Amygdala (tissue), 56 donors: ENCODE measurements around the gene CTXN3.

Experiments used
- DNase-seq, 56 donors: peaks; one replicate each; lab custom pipeline; 2025; lab: John Stamatoyannopoulos, UW

Gene CTXN3

DNA sequence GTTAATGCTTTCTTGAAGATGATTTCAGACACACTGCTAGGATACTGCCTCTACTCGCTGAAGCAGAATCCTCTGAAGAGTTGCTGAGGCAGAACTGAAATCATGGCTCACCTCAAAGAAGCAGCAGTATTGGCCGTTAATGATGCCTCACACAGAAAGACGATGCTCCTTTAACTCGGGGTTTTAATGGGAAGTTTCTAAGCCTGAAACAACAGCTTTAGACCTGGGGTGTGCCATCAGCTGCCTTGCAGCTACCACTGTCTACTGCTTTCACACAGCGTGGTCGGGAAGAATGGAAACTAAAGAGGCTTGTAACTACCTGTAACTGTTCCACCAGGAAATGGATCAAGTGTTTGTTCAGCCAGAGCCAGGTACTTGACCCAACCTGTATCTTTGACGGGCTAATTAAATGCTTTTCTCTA is at the start of gene CTXN3:
Gene CTXN3 (plus strand): TSS at position 65 of the 422 bp plus-strand sequence. CDS start 8,440 bp downstream, outside the sequence.
- DNase-seq, result no peak

DNA sequence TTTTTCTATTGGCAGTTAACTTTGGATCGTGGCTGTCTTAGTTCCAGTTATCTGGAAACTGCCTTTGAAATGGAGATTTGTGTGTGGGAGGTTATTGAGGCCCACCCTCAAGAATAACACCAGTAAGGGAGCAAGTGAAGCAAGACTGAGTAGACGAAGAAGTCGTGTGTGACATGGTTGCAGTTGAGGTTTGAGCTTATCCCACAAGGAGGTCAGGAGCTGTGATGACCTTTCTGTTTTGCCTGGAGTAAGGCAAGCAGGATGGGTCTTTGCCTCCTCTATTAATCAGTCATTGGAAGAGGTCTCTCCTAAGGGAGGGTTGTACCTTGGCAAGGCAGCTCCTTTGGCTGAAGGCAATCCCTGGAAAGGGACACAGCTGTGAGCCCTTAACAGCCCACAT is 49.6 kb upstream of the CTXN3 start:
- DNase-seq, result no peak

DNA sequence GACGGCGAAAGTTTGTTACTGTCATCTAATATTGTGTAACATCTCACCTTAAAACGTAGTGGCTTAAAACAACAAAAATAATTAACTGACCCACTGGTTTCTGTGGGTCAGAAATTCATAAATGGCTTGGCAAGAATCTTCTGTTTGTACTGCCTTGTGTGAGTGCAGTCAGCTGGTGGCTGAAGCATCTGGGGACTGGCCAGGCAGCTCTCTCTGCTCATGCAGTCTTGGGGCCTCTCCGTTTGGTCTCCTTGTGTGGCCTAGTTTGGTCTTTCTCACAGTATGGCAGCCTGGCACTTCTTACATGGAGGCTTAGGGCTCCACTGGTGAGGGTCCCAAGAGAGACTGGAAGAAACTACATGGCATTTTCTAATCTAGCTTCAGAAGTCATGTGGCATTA is 49.0 kb upstream of the CTXN3 start:
- DNase-seq, result no peak

DNA sequence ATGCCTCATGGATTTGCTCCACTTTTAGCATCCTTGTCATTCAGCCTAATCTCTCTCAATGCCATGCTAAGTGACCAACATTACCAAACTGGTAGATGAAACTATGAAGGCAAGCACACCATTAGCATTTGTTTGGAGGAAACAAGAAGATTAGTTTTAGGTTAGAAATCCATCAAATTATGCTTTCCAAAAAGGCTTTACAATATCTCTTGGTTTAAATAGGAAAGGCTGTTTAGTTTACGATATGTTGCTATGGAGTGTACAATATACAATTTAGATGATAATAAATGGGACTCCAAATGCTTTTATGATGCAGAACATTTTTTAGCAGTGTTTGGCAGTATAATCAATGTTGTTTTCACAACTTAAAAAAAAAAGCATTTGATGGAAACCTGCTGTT is 47.8 kb upstream of the CTXN3 start:
- DNase-seq, result no peak

DNA sequence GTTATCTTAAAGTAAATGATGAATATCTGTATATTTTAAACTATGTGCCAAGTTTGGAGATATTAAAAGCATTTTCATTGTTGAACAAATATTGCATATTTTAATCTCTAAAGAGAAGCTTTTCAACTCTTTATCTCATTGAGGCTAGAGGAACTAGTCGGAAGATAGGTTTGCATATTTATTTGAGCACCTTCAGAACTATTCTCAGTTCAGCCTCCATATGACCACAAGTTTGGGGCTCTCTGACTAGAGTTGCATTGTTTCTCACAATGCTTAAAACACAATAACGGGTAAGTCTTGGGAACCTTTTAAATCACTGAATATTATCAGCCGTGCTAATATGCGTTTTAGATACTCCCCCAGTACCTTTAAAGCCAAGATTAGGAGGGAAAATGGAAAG is 47.3 kb upstream of the CTXN3 start:
- DNase-seq, result no peak

DNA sequence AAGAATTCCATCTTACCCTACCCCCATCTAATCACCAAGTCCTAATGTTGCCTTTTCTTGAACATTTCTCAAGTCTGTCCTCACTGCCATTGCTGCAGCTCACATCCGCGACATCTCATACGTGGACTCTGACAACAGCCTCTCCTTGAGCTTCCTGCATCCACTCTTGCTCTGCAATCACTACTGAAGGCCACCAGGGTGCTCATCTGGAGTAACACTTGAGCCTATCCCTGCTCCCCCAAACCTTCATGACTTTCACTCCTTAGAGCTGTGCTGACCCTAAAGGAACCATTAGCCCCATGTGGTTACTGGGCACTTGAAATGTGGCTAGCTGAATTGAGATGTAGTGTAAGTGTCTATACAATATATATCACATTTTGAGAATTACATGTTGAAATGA is 46.4 kb upstream of the CTXN3 start:
- no peak for DNase-seq

DNA sequence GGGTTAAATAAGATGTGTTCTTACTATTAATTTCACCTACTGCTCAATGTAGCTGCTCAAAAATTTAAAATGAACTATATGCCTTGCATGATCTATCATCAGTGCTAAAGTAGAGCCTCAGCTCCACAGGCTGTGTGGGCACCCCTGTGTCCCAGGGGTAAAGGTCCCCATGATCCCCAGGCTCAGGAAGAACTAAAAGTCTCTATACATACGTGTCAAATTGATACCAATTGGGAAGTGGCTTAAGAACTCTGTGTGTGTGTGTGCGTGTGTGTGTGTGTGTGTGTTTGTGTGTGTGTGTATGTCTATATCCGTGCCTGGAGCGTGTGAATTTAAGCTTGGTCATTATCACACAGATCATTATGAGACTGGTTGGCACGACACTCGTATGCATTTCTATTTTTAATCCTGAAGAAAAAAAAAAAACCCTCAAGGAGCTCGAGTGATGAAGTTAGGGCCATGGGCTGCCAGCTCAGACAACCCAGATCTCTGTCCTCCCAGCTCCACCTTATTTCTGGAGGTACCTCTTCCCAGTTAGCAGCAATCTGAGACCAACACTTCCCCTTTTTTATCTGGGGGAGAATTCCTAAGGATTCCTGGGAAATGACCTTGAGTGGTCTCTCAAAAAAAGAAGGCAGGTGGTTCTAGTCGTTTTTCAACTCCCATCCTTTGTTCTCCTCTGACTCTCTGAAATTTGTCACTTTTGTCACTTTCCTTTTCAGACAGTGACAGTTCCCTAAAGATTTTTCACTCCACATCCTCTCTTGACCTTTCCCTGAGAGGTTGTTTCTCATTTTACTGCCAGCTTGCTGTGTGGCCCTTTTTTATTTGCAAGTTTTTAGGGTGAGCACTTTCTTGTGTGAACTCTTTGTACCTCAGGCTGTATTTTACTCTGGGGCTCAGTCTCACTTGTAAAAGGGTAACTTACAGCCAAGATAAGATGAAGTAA is 45.7 kb upstream of the CTXN3 start:
- no peak for DNase-seq

DNA sequence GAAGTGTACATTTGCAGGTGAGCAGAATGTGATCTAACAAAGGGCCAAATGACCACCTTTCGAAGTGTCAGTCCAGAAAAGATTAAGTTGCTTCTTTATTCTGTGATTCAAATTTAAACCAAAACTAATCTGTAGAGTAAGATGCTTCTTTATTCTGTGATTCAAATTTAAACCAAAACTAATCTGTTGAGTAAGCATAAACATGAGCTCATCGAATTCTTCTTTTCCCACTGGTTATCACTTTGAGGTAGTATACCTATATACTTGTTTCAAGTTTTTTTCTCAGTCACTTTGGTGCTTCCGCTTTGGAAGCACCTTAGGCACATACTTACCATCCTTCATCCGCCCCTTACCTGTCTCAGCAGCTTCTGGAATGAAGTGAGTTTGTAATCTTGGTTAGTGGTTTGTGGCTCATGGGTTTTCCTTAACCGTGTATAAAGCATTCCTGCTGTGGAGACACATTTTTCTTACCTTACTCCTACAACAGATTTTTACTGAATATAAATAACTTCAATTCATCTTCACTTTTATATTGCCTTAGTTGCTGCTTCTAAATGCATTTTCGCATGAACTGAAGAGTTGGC is 40.7 kb upstream of the CTXN3 start:
- DNase-seq, result no peak

DNA sequence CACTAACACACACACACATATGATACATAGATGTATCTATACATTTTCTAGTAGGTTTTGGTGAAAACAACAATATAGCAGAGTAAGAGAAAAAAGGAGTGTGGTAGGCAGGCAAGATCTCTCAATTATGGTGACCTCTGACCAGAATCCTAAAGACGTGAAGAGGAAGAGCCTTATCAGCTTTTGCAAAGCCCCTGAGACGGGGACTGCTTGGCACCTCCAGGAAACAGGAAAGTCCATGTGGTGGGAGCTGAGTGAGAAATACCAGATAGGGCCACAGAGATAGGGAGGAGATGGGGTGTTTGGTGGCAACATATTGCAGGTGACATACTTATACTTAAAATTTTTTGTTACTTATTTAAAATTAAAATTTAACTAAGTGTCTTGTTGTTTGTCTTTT is 39.9 kb upstream of the CTXN3 start:
- no peak for DNase-seq

DNA sequence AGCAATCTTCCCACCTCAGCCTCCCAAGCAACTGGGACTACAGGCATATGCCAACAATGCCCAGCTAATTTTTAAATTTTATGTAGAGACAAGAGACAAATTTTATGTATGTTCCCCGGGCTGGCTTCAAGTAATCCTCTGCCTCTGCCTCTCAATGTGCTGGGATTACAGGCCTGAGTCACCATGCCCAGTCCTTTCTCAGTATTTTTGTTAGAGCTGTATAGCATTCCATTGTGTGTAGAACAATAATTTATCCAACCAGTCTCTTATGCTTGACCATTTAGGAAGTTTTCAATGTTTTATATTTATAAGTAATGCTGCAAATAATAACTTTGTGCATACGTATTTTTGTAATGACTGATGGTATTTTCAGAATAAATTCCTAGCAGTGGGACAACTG is 38.9 kb upstream of the CTXN3 start:
- no peak for DNase-seq

DNA sequence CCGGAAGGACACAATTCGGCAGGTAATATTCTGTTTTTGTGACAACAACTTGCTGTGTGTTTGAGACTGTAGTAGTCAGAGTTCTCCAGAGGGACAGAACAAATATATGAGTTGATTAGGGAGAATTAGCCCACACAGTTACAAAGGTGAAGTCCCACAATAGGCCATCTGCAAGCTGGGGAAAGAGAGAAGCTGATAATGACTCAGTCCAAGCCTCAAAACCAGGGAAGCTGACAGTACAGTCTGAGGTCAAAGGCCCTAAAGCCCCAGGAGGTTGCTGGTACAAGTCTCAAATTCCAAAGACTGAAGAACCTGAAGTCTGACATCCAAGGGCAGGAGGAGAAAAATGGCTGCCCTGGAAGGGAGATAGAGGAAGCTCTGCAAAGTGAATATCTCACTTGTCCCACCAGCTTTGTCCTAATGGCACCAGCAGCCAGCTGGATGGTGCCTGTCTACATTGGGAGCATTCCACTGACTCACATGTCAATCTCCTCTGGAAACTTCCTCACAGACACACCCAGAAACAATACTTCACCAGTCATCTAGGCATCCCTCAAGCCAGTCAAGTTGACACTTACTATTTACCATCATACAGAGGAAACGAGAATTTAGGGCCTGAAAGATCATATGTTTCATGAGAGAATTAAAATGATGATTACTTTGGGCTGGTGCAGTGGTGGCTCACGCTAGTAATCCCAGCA is 36.3 kb upstream of the CTXN3 start:
- DNase-seq, result no peak

DNA sequence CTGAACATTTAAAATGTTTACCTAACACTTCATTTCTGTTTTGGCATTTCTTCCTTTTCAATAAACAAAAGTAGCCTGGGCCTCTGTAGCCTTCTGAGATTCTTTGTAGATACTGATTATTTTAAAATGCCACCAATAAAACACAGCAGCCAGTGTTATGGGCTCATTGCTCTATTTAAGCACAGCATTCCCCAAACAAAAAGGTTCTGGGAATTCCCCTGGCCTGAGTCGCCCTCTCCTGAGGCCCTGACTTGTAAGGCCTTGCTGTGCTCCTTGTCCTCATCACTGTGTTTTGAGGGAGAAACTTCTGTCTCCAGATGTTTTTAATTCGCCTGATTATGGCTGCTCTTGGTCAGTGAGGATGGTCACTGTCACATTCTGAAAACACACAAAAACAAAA is 33.0 kb upstream of the CTXN3 start:
- DNase-seq, result no peak

DNA sequence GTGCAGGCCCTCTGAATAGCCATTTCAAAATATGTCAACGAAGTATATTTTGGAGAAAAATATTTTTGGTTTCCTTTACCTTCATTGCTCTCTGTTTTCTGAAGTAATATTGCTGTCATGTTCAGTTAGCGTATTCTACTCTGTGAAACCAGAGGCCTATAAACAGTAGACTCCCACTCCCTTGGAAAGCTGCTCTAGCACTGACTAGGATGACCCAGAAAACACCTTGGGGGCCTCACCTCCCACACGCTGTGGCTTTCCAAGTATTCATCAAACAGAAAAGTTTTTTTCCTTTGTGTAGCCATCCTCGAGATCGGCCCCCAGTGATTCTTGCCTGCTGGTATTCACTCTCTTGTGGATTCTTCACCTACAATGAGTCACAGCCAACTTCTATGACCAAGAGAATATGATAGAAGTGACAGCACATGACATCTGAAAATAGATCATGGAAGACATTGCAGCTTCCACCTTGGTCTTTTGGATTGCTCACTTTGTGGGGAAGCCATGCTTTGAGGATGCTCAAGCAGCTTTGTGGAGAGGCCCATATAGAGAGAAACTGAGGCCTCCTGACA is 28.9 kb upstream of the CTXN3 start:
- DNase-seq, result no peak

DNA sequence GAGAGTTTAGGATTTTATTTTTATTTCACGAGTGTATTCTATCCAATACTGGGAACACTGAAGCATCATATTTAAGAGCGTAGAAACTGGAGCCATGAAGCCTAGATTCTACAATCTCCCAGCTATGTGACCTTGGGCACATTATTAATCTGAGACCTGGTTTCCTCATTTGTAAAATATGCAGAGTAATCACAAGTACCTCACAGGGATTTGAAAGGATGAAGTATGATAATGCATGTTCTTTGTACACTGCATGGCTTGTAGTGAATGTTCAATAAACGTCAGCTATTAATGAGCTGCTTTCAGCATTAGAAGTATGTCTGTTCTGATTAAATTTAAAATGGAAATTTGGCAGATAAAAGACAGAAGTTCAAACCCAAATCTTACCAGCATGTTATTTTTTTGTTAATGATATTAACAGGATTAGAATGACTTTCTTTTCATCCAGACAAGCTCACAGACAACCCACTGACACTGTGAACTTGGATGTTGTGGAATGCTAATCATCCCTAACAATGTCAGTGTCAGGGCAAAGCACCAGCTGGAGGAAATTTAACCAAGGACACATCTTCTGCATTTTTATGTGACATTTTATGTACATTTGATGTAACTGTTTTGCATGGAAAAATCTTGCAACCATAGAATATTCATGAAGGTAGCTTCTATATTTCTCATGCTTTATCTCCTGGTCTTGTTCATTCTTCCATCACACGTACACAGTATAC is 27.1 kb upstream of the CTXN3 start:
- DNase-seq, result no peak

DNA sequence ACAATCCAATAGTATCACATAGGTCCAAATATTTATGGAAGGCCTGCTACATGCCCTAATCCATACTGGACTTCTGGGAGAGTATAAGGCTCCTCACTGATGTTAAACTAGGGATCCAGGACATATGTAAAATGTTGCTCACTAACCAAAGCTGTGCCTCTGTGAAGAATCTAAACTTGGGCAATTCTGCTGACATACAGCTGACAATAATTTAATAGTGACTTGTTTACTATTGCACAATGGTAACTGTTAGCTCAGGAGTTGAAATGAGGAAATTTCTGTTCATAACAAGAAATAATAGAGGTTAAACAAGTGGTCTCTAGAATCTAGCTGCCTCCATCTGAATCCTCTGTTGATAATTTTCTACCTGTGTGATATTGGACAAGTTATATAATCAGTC is 14.9 kb upstream of the CTXN3 start:
- DNase-seq, result no peak

DNA sequence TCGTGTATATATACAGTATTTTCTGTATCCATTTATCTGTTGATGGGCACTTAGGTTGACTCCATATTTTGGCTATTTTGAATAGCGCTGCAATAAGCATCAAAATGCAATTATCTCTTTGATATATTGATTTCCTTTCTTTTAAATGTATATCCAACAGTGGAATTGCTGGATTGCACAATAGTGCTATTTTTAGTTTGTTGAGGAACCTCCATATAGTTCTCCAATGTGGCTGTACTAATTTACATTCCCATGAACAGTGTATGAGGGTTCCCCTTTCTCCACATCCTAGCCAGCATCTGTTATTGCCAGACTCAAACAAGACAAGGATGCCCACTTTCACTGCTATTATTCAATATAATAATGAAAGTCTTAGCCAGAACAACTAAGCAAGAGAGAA is 9.1 kb upstream of the CTXN3 start:
- DNase-seq, result no peak

DNA sequence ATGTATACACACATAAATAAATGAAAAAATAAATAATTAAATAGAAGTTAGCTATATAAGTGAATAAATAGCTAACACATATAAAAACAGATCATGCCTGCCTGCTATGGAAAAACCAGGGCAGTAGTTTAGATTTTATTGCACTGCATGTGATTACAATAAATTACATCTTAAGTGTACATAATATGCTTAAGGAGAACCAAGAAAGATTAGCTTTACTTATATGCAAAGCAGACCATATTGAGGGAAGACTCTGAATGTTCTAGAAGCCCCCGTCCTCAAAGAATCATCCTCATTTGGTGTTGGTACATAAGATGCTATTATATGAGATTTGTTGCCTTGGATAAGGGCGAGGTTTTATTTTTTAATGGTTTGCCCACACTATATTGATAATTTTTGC is 5.9 kb upstream of the CTXN3 start:
- DNase-seq, result no peak

DNA sequence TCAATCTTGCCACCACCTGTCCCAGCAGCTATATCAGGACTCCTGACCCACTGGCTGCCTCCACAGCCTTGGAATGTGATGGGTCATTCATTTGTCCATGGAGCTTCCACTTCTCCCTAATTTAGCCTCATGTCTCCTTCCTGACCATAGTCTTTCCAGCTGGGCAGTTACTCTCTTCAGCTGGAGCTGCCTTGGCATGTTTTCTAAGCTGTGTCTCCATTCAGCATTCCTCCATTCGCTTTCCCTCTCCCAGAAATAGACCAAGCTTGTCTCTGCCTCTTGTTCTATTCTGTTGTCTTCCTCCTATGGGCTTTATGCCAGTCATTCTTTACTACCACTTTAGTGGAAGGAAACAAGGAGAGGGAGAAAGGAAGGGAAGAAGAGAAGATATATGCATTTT is 5.3 kb upstream of the CTXN3 start:
- no peak for DNase-seq

DNA sequence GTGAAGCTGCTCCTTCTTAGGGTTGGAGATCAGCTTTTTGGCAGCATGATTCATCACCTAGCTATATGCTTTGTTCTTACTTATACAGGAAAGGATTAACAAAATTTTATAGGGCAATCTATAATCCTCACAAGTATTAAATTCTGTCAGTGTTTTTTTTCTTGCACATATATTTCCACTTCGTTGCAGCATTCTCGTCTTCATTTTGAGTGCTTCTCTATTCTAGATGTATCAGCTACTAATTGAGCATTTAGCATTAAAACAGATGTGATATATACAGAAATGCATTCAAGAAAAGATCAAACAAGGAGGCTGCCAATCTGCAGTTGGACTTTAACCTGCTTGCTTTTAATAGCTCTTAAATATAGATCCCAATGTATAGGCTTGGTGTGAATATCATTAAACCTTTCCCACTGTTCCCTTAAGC is 3.6 kb upstream of the CTXN3 start:
- no peak for DNase-seq

DNA sequence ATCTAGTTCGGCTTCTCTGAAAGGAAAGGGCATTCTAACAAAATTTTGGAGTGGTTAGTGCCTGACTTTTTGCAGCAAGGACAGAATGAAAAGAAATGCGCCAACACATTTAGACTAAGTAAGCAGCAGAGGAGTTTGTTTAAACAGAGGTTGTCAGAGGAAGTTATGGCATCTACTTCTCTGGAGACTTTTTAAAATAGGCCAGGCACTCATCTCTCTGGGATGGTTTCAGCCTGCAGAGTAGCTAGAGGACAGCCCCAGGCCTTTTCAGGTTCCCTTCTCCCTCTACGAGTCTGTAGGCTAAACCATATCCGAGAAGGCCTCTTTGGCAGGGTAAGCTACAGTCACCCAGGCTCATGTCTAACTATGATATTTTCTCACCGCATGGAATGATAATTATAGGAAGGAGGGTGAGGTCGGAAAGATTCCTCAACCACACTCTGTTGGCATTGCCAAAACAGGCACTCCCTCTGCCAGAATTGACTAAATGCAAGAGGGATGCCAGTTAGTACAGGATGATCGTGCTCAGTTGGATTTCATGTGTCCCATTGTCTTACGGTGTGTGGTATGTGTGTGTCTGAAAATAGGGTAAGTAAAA is 1.4 kb upstream of the CTXN3 start:
- DNase-seq, result no peak
